GM23248 (cell line): Measurements from ENCODE around the gene PATE1.

Source experiments
- EZH2 ChIP-seq: fragments of 200-600 bp; sonication (generic); IDR thresholded peaks from 2 replicates; pipeline ENCODE4 v1.6.1; 2018; ENCODE audit warnings: antibody characterized with exemption, mild to moderate bottlenecking; ENCODE audit not compliant: insufficient read depth, poor library complexity, severe bottlenecking
- EZH2phosphoT487 ChIP-seq: fragments of 200-600 bp; sonication (generic); IDR thresholded peaks from 2 replicates; pipeline ENCODE4 v1.6.1; 2018; ENCODE audit warnings: antibody characterized with exemption, moderate library complexity, mild to moderate bottlenecking, low read depth; ENCODE audit not compliant: insufficient read depth

DNA sequence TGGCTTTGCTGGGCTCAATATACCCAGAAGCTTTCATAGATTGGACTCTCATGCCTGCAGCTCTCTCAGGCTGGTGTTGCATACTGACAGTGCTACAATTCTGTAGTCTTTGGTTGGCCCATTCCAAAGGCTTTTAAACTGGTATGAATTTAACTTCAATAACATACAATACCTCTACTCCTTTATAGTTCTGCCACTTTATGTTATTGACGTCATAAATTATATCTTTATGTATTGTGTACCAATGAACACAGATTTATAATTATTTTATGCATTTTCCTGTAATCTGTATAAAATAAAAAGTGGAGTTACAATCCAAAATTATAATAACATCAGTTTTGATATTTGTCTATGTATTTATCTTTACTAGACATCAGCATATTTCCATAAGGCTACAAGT is 16.4 kb downstream of the PATE1 start:
- no peak for TF ChIP-seq EZH2
- TF ChIP-seq EZH2phosphoT487 = no peak
